H1 (cell line): Measurements from ENCODE around the gene SCYGR4. TPM values are rescaled to one million over a fixed set of nuclear protein-coding genes. Genes with fewer than 3 reads are reported as not detected.
A peak's percentile ranks its signal among the peaks of the same experiment; 100 is the strongest.

Source experiments
- CTCF ChIA-PET: fragments of 300-600 bp; sonication (Branson Sonifier 250); formaldehyde crosslinking; loops from one replicate; lab custom pipeline; 2021; ENCODE audit not compliant: partially characterized antibody; lab: Charles Lee
- POLR2A ChIA-PET: fragments of 300-600 bp; sonication (Branson Sonifier 250); formaldehyde crosslinking; loops from one replicate; lab custom pipeline; 2021; ENCODE audit warnings: inconsistent platforms; ENCODE audit not compliant: partially characterized antibody; lab: Charles Lee
- DNase-seq, 2 experiments: peaks; one replicate each; pipeline versions ENCODE4 v3.0.0 to v3.0.0-alpha.2; 2010 to 2022; ENCODE audit warnings: low spot score in 2 of 2, low read depth in 1 of 2, mixed read lengths in 1 of 2
- FAIRE-seq: peaks from 2 replicates; lab custom pipeline; 2011; peaks lifted over from hg19 to GRCh38; lab: Jason Lieb, UNC
- H2AFZ ChIP-seq: 2 replicates; pipeline ENCODE4 v1.8.1; 2012; ENCODE audit warnings: low read length, inconsistent platforms
- H2AK5ac ChIP-seq: 2 replicates; pipeline ENCODE4 v1.6.1; 2013; ENCODE audit warnings: low read depth, low read length
- H2BK120ac ChIP-seq: replicated peaks from 2 replicates; pipeline ENCODE3; 2013; ENCODE audit warnings: low read depth, low read length, inconsistent platforms
- H2BK12ac ChIP-seq: 2 replicates; pipeline ENCODE4 v1.6.1; 2013; ENCODE audit warnings: low read depth, low read length
- H2BK15ac ChIP-seq: 2 replicates; pipeline ENCODE4 v1.6.1; 2013; ENCODE audit warnings: low read length
- H2BK20ac ChIP-seq: 2 replicates; pipeline ENCODE4 v1.6.1; 2013; ENCODE audit warnings: low read length
- H2BK5ac ChIP-seq: 2 replicates; pipeline ENCODE4 v1.6.1; 2013; ENCODE audit warnings: low read depth, low read length
- H3K14ac ChIP-seq: 2 replicates; pipeline ENCODE4 v1.6.1; 2013; ENCODE audit warnings: inconsistent platforms; ENCODE audit not compliant: insufficient read length
- H3K18ac ChIP-seq: 2 replicates; pipeline ENCODE4 v1.6.1; 2013; ENCODE audit warnings: low read length; ENCODE audit errors: extremely low read depth
- H3K23ac ChIP-seq: 2 replicates; pipeline ENCODE4 v1.6.1; 2013; ENCODE audit warnings: inconsistent platforms; ENCODE audit not compliant: insufficient read length
- H3K23me2 ChIP-seq: 2 replicates; pipeline ENCODE4 v1.6.1; 2013; ENCODE audit warnings: low read depth, low read length
- H3K27ac ChIP-seq: 2 replicates; pipeline ENCODE4 v1.6.1; 2011; ENCODE audit warnings: low read depth, low read length, inconsistent platforms
- H3K27me3 ChIP-seq, 4 experiments: replicated peaks in 1 of 4; 1 replicate in 1 of 4; 2 replicates in 3 of 4; pipeline versions ENCODE4 v1.6.1 to v1.8.1; 2011 to 2013; ENCODE audit warnings: low read length in 3 of 4, mild to moderate bottlenecking in 3 of 4, inconsistent platforms in 2 of 4, mixed read lengths in 2 of 4, moderate library complexity in 1 of 4; ENCODE audit not compliant: control insufficient read depth in 3 of 4, insufficient read depth in 3 of 4; ENCODE audit errors: extremely low read depth in 1 of 4
- H3K36me3 ChIP-seq, 4 experiments: 2 replicates each; pipeline versions ENCODE4 v1.6.1 to v1.8.1; 2011 to 2013; ENCODE audit warnings: mild to moderate bottlenecking in 4 of 4, low read length in 3 of 4, moderate library complexity in 2 of 4, control low read depth in 1 of 4, inconsistent platforms in 1 of 4; ENCODE audit not compliant: insufficient read depth in 4 of 4, control insufficient read depth in 2 of 4
- H3K4ac ChIP-seq: replicated peaks from 2 replicates; pipeline ENCODE3; 2013; ENCODE audit warnings: low read length, low read depth, mixed read lengths, inconsistent platforms; ENCODE audit not compliant: insufficient read length
- H3K4me1 ChIP-seq, 4 experiments: replicated peaks in 1 of 4; 1 replicate in 1 of 4; 2 replicates in 3 of 4; pipeline versions ENCODE4 v1.6.1 to v1.8.1; 2011 to 2013; ENCODE audit warnings: low read length in 3 of 4, inconsistent platforms in 2 of 4, mixed read lengths in 1 of 4; ENCODE audit not compliant: insufficient read depth in 4 of 4, control insufficient read depth in 3 of 4
- H3K4me2 ChIP-seq, 2 experiments: 2 replicates each; pipeline versions ENCODE4 v1.6.1 to v1.8.1; 2011 to 2013; ENCODE audit warnings: low read depth in 2 of 2, low read length in 2 of 2, control low read depth in 1 of 2, inconsistent platforms in 1 of 2, mild to moderate bottlenecking in 1 of 2; ENCODE audit not compliant: insufficient read depth in 1 of 2
- H3K4me3 ChIP-seq, 4 experiments: fragments of 200-600, 300-600 bp in 1 of 4; sonication (generic), shearing (Covaris generic), sonication (Bioruptor Twin) in 1 of 4; 2 replicates each; pipeline versions ENCODE4 v1.5.1 to v1.8.1; 2011 to 2016; ENCODE audit warnings: low read length in 4 of 4, low read depth in 3 of 4, control low read depth in 2 of 4, inconsistent platforms in 2 of 4, mild to moderate bottlenecking in 2 of 4, mixed read lengths in 1 of 4, moderate library complexity in 1 of 4; ENCODE audit not compliant: insufficient read depth in 2 of 4; ENCODE audit errors: extremely low read depth in 1 of 4
- H3K56ac ChIP-seq: replicated peaks from 2 replicates; pipeline ENCODE3; 2013; ENCODE audit warnings: low read depth, mild to moderate bottlenecking, mixed read lengths, low read length, inconsistent platforms; ENCODE audit not compliant: insufficient read length
- H3K79me1 ChIP-seq: 2 replicates; pipeline ENCODE4 v1.6.1; 2013; ENCODE audit warnings: low read depth, low read length, control low read depth
- H3K79me2 ChIP-seq, 2 experiments: 2 replicates each; pipeline versions ENCODE4 v1.6.1 to v1.8.1; 2012 to 2013; ENCODE audit warnings: low read length in 2 of 2, mild to moderate bottlenecking in 2 of 2, inconsistent platforms in 1 of 2; ENCODE audit not compliant: insufficient read depth in 2 of 2, control insufficient read depth in 1 of 2
- H3K9ac ChIP-seq, 4 experiments: replicated peaks in 1 of 4; 1 replicate in 1 of 4; 2 replicates in 3 of 4; pipeline versions ENCODE4 v1.6.1 to v1.8.1; 2011 to 2013; ENCODE audit warnings: low read depth in 3 of 4, low read length in 3 of 4, control low read depth in 2 of 4, mild to moderate bottlenecking in 2 of 4, moderate library complexity in 2 of 4, inconsistent platforms in 1 of 4; ENCODE audit errors: extremely low read depth in 1 of 4
- H3K9me3 ChIP-seq, 2 experiments: 2 replicates each; pipeline versions ENCODE4 v1.6.1 to v1.8.1; 2012 to 2013; ENCODE audit warnings: mild to moderate bottlenecking in 2 of 2, moderate library complexity in 2 of 2, control low read depth in 1 of 2, inconsistent platforms in 1 of 2, low read depth in 1 of 2, low read length in 1 of 2, mixed read lengths in 1 of 2; ENCODE audit not compliant: insufficient read depth in 2 of 2
- H4K20me1 ChIP-seq, 2 experiments: replicated peaks in 1 of 2; 2 replicates each; pipeline versions ENCODE3 to v1.8.1; 2011 to 2013; ENCODE audit warnings: inconsistent platforms in 2 of 2, low read length in 2 of 2, mild to moderate bottlenecking in 1 of 2; ENCODE audit not compliant: insufficient read depth in 2 of 2, control insufficient read depth in 1 of 2
- H4K5ac ChIP-seq: 2 replicates; pipeline ENCODE4 v1.6.1; 2013; ENCODE audit warnings: low read length, low read depth, mixed read lengths, inconsistent platforms; ENCODE audit not compliant: insufficient read length
- H4K8ac ChIP-seq: 2 replicates; pipeline ENCODE4 v1.8.0; 2013; ENCODE audit warnings: mild to moderate bottlenecking, moderate library complexity, low read length, inconsistent platforms; ENCODE audit not compliant: insufficient read depth; ENCODE audit errors: extremely low read depth
- H4K91ac ChIP-seq: replicated peaks from 2 replicates; pipeline ENCODE3; 2013; ENCODE audit warnings: low read length, mixed read lengths, inconsistent platforms; ENCODE audit not compliant: insufficient read length
- ASH2L ChIP-seq: fragments of 200-600, 300-600 bp; sonication (generic); IDR thresholded peaks from one replicate; pipeline ENCODE4 v1.7.1; 2017; ENCODE audit warnings: low read length
- CEBPB ChIP-seq: IDR thresholded peaks from 2 replicates; pipeline ENCODE4 v1.6.1; 2012; ENCODE audit warnings: low read depth, low read length
- CHD1 ChIP-seq: IDR thresholded peaks from 2 replicates; pipeline ENCODE4 v1.6.1; 2012; ENCODE audit warnings: low read depth, low read length, improper control_type of control experiment
- KDM1A ChIP-seq: fragments of 200-600, 300-600 bp; sonication (generic); IDR thresholded peaks from 2 replicates; pipeline ENCODE4 v1.7.1; 2016; ENCODE audit warnings: mild to moderate bottlenecking, low read length, borderline replicate concordance
- WGBS, 2 experiments: shearing (Covaris generic) in 1 of 2; methylation state at CpG; one replicate each; pipeline versions ENCODE4 v1.1.6 to v1.1.7; 2013 to 2015; ENCODE audit warnings: low lambda C conversion rate in 2 of 2, mixed read lengths in 2 of 2, inconsistent platforms in 1 of 2, low coverage in 1 of 2, missing lambda C conversion rate in 1 of 2; ENCODE audit not compliant: insufficient replicate concordance in 2 of 2, insufficient coverage in 1 of 2, insufficient read length in 1 of 2; ENCODE audit errors: extremely low coverage in 1 of 2, missing lambda C conversion rate in 1 of 2; 5-methylcytosine and 5-hydroxymethylcytosine counted together
- polyA plus RNA-seq, 7 experiments: library from polyadenylated mRNA; depleted of rRNA in 3 of 7; stranded (reverse) in 5 of 7; unstranded in 2 of 7; fragments of >200 nt in 5 of 7; fragments of 200-250 nt in 2 of 7; gene quantifications; 1 replicate in 5 of 7; 2 replicates in 1 of 7; 4 replicates in 1 of 7; pipeline versions ENCODE4 v1.2.1 to v1.2.3, GENCODE V29; 2011 to 2013; ENCODE audit warnings: missing spikeins in 2 of 7, mixed read lengths in 2 of 7
- total RNA-seq: library from RNA; stranded (reverse); fragmentation: NEBNext Ultra II Directional; extraction: Animal tissue kit (Norgen Biotek cat#: 25700); gene quantifications from 2 replicates; pipeline ENCODE4 v1.2.1, GENCODE V29; 2021

Gene SCYGR4
- total and polyA plus RNA-seq, 2 of the 8 experiments (the other 6 are each of a cell fraction or from before 2014, with no cell fraction given), result not detected

- Histone ChIP-seq H3K14ac (no peak overlapping the region), H3K4me2 (no peak overlapping the region), H3K4me1 (peaks cover 0 to 10% (median 4%) of the 10 kb centered on the region in 4 experiments; a peak in 4 of 7 replicates), H3K36me3 (no peaks in the 10 kb centered on the region), H2AFZ (0 out of 2 replicates have a peak overlapping the region, but pooled peaks have one; percentile 43), H2BK120ac (no peak overlapping the region), H2BK15ac (no peak overlapping the region), H4K20me1 (no peaks in the 10 kb centered on the region), H3K4ac (no peak overlapping the region), H3K27me3 (no peaks in the 10 kb centered on the region), H2BK5ac (no peak overlapping the region), H3K18ac (no peak overlapping the region), H3K4me3 (no peak overlapping the region), H3K23ac (no peak overlapping the region), H2BK12ac (no peak overlapping the region), H4K5ac (no peak overlapping the region), H3K23me2 (no peaks in the 10 kb centered on the region), H3K27ac (no peak overlapping the region), H2AK5ac (no peak overlapping the region), H3K56ac (no peak overlapping the region), H3K79me1 (no peaks in the 10 kb centered on the region), H4K91ac (no peak overlapping the region), H2BK20ac (no peak overlapping the region), H4K8ac (no peak overlapping the region), H3K79me2 (no peaks in the 10 kb centered on the region), H3K9me3 (no peaks in the 10 kb centered on the region), H3K9ac (no peak overlapping the region)
- POLR2A ChIA-PET, result no interaction called here
- TF ChIP-seq CEBPB (0 out of 2 replicates have a peak, but pooled peaks have one; percentile 4), KDM1A (no peak), CHD1 (no peak), ASH2L (no peak)
- no peak for DNase-seq
- no peak for FAIRE-seq
- 82% methylated on average over 3 of the region's 3 CpGs; no CpG with 5 or more reads in 1 of the 2 experiments for WGBS, 2 experiments
- CTCF ChIA-PET, result interaction anchor here (1.0 to 1.5 kb wide), 4 partner anchors 10 to 103 kb away, joined by 3 to 8 read pairs (median 3); no protein-coding TSS in a partner anchor
These were observed 44.5 kb downstream of the SCYGR4 start for GRCh38 chr2:227661827-227662226.
